Aorta (tissue), 5 donors: ENCODE results near the gene PTPN22. TPM values are rescaled to one million over a fixed set of nuclear protein-coding genes. Genes with fewer than 3 reads are reported as not detected.

Experiments used
- ATAC-seq: fragments of 200-7000 bp; cut with Tn5 transposase; one replicate; pipeline ENCODE4 v1.9.1; 2022; ENCODE audit warnings: moderate library complexity; ENCODE audit not compliant: low FRiP score
- DNase-seq, 2 donors: peaks; one replicate each; pipeline ENCODE4 v3.0.0-alpha.2; 2020
- H3K27ac ChIP-seq, 2 donors: one replicate each; pipeline ENCODE4 v1.5.1; 2013; ENCODE audit warnings: low read length in 2 of 2, mild to moderate bottlenecking in 2 of 2, moderate library complexity in 2 of 2, control low read depth in 1 of 2, inconsistent platforms in 1 of 2, low read depth in 1 of 2
- H3K27me3 ChIP-seq, 2 donors: one replicate each; pipeline ENCODE4 v1.6.1; 2013; ENCODE audit warnings: control low read depth in 1 of 2, low read length in 1 of 2, mild to moderate bottlenecking in 1 of 2, moderate library complexity in 1 of 2; ENCODE audit not compliant: insufficient read depth in 2 of 2, control insufficient read depth in 1 of 2
- H3K36me3 ChIP-seq, 2 donors: one replicate each; pipeline ENCODE4 v1.6.1; 2013; ENCODE audit warnings: control low read depth in 1 of 2, low read length in 1 of 2, mild to moderate bottlenecking in 1 of 2; ENCODE audit not compliant: insufficient read depth in 2 of 2, control insufficient read depth in 1 of 2
- H3K4me1 ChIP-seq, 2 donors: one replicate each; pipeline ENCODE4 v1.6.1; 2013; ENCODE audit warnings: low read length in 2 of 2, control low read depth in 1 of 2, mild to moderate bottlenecking in 1 of 2, moderate library complexity in 1 of 2; ENCODE audit not compliant: insufficient read depth in 2 of 2, control insufficient read depth in 1 of 2
- H3K4me3 ChIP-seq, 2 donors: one replicate each; pipeline ENCODE4 v1.5.1; 2013; ENCODE audit warnings: low read length in 2 of 2, control low read depth in 1 of 2, mild to moderate bottlenecking in 1 of 2
- H3K9me3 ChIP-seq: one replicate; pipeline ENCODE4 v1.6.1; 2013; ENCODE audit warnings: mild to moderate bottlenecking, low read length; ENCODE audit not compliant: control insufficient read depth
- WGBS, 2 donors: extraction: QIAGEN DNeasy Blood & Tissue Kit; methylation state at CpG; one replicate each; pipeline ENCODE4 v1.1.7; 2013; 5-methylcytosine and 5-hydroxymethylcytosine counted together
- intact Hi-C, 2 donors: fragments of 100-400 bp; cut with DNase I; formaldehyde crosslinking; loops; one replicate each; pipeline versions ENCODE4 v1.14.2 to v1.15.0; 2022
- polyA plus RNA-seq, 2 donors: library from polyadenylated mRNA; stranded (reverse); fragments of 200-250 nt; gene quantifications; one replicate each; pipeline ENCODE4 v1.2.3, GENCODE V29; 2013
- total RNA-seq, 2 donors: library from RNA; stranded (reverse); fragmentation: NEBNext Ultra II Directional; extraction: Animal tissue kit (Norgen Biotek cat#: 25700); gene quantifications; one replicate each; pipeline ENCODE4 v1.2.1, GENCODE V29; 2021
- donor health status: healthy with polysubstance abuse.
- donor health status: Bipolar disorder and iron deficiency.
- donor health status: DM: no; HTN: no; CAD: no.
- donor health status: DM: no; HTN: no; CAD: no.
- donor health status: DM: yes; HTN: yes; CAD: no.

The PTPN22 gene
- total and polyA plus RNA-seq, 4 donors: 0.50 to 6.7 (median 2.6) TPM

DNA sequence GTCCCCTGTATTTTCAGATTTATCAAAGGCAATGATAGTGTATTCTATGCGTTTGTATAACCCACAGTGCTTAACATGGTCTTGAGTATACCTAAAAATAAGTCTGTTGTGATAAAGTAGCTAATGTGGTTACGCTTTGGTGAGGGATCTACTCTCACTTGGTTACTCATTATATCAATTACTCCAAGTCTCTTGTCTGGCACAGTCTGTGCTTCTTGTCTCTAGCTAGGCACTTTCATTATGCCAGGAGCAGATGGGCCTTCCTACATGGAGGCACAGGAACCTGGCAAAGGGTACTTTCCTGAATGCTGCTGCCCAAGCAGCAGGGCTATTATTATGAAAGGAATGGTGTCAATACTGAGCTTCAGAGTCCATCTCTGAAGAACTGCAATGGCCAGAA is 4.2 kb upstream of the PTPN22 start:
- Histone ChIP-seq H3K4me3 (no peak overlapping the region), H3K4me1 (no peaks in the 10 kb centered on the region), H3K27ac (no peak overlapping the region), H3K9me3 (no peaks in the 10 kb centered on the region), H3K36me3 (peaks cover 0 to 2% of the 10 kb centered on the region in 2 donors), H3K27me3 (no peaks in the 10 kb centered on the region)
- 79 to 83% methylated on average over 2 of the region's 2 CpGs for WGBS, 2 donors
- DNase-seq: no peak
- no peak for ATAC-seq
- intact Hi-C loops: no loop called here

DNA sequence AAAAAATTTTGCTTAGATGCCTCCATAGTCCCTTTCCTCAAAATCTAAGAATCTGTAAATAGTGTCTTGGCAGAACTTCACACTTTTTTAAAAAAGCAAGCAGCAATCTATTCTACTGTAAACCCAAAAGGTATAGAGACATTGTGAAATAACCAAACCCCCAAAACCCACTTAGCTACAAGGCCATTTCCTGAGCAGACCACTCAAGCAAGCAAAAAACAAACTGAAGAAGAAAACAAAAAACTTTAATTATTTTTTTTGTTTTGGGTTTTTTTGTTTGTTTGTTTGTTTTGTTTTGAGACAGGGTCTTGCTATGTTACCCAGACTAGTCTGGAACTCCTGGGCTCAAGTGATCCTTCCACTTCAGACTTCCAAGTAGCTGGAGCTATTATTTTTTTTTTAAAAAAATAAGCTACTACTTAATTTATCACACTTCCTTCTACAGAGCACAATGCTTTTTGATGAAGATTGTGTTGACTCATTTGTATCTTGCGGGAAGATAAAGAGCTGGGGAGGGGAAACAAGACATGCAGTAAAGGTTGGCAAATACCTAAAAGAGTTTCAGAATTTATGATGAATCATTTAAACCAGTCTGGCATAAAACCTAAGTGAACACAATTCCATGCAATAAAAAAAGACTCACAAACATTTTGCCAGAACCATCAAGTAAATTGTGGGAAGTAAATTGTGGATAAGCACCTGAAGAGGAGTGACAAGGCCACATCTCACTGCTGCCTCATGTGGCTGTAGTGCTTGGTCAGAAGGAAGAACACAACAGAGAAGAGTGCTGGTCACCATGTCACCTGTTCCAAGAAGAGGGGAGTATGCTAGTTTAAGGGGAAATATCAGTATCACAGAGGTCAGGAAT is 2.7 kb upstream of the PTPN22 start:
- DNase-seq (no peak), ATAC-seq (no peak)
- H3K27me3 ChIP-seq: no peaks in the 10 kb centered on the region
- H3K9me3 ChIP-seq: no peaks in the 10 kb centered on the region
- intact Hi-C loops: no loop called here
- WGBS, 2 donors: 87 to 90% methylated on average over 1 of the region's 1 CpG
- H3K4me3 ChIP-seq: no peak overlapping the region
- no peaks in the 10 kb centered on the region for H3K4me1 ChIP-seq
- no peaks in the 10 kb centered on the region for H3K36me3 ChIP-seq
- no peak overlapping the region for H3K27ac ChIP-seq

DNA sequence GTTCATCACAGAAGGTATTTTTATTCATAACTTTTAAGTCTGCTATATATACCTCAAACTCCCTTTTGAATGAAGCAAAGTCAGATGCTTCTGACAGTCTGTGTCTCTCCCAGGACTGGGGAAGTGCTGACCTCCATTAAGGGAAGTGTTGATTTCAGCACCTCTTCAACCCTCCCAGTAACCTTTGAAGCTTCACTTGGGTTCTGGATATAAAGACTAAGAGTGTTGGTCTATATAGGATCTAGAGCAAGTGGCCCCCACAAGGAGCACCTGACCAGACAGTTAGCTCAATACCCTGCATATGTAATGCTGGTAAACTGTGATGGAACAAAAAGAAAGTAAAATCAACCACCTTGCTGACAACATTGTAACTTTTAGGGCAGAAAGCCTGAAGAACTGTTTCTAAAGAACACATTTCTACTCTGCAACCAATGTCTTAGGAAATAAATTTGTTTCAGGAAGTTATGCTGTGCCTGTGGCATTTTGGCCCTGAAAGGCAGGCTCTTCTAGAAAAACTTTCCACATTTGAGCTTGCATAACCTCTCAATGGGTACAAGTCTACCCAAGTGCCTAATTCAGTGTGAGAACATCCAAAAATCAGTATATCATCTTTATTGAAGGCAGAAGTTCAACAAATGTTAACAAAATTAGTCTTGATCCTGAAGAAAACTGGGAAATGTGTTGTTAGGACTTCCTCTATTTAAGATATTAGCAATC is 865 bp upstream of the PTPN22 start:
- H3K4me3 ChIP-seq: no peak overlapping the region
- H3K9me3 ChIP-seq: no peaks in the 10 kb centered on the region
- no peaks in the 10 kb centered on the region for H3K36me3 ChIP-seq
- intact Hi-C loops: no loop called here
- ATAC-seq (no peak), DNase-seq (no peak)
- no peaks in the 10 kb centered on the region for H3K27me3 ChIP-seq
- no peaks in the 10 kb centered on the region for H3K4me1 ChIP-seq
- no peak overlapping the region for H3K27ac ChIP-seq

DNA sequence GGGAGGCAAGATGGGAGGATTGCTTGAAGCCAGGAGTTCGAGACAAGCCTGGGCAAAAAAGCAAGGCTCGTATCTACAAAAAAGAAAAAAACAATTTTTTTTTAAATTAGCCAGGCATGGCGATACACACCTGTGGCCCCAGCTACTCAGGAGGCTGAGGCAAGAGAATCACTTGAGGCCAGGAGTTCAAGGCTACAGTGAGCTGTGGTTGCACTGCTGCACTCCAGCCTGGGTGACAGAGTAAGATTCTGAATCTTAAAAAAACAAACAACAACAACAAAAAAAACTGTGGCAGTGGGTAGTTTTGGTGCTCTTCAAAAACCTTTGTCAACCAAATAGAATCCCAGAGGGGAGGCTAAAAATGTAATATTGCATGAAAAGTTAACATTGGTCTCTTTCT is 734 bp downstream of the PTPN22 start:
- DNase-seq: no peak
- intact Hi-C loops: no loop called here
- WGBS, 2 donors: 91 to 93% methylated on average over 3 of the region's 3 CpGs
- ATAC-seq: no peak
- no peak overlapping the region for H3K4me3 ChIP-seq
- no peaks in the 10 kb centered on the region for H3K27me3 ChIP-seq
- no peak overlapping the region for H3K27ac ChIP-seq
- no peaks in the 10 kb centered on the region for H3K4me1 ChIP-seq
- no peaks in the 10 kb centered on the region for H3K9me3 ChIP-seq
- no peaks in the 10 kb centered on the region for H3K36me3 ChIP-seq

DNA sequence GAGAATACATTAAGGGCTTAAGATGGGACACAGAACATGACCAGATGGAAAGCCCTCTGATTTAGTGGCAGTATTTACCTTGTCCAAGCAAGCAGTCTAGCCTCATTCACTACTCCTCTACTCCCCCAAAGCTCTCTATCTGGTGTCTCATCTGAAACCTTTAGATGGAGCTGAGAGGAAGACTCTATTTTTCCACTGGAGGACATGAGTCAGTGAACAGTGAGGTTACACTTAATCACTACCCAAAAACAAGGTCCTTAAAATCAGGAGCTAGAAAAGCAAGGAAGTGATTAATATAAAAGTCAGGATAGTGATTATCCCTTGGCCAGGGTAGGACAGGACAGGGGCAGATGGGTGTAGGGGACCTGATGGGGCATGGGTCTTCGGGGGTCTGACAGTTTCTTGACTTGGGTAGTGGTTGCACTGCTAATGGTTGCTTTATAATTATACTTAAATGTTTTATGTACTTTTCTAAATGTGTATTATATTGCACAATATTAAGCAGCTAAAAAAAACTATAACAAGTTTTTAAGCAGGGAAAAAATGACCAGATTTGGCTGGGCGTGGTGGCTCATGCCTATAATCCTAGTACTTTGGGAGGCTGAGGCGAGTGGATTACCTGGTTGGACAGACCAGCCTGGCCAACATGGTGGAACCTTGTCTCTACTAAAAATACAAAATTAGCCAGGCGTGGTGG is 3.0 kb downstream of the PTPN22 start:
- no peak for ATAC-seq
- 91 to 98% methylated on average over 4 of the region's 4 CpGs for whole genome bisulfite sequencing, 2 donors

DNA sequence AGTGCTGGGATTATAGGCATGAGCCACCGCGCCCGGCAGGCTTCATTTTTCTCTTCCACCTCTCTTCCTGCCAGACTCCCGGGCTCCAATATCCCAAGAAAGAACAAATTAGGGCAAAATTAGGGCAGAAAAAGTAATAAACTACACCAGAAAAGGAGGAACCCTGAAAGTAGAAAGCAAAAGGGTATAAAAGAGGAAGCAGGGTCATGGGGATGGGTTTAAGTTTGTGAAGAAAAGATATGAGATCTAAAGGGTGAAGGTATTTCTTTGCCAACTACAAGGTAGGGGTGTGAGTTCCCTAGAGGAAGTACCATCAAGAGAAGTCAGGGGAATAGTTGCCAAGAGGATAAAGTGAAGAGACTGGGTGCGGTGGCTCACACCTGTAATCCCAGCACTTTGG is 9.9 kb downstream of the PTPN22 start:
- Histone ChIP-seq H3K27me3 (no peaks in the 10 kb centered on the region), H3K27ac (no peak overlapping the region), H3K9me3 (no peaks in the 10 kb centered on the region), H3K36me3 (no peaks in the 10 kb centered on the region), H3K4me3 (no peak overlapping the region), H3K4me1 (no peaks in the 10 kb centered on the region)
- intact Hi-C loops: no loop called here
- ATAC-seq (no peak), DNase-seq (no peak)
- 91 to 93% methylated on average over 5 of the region's 5 CpGs for WGBS, 2 donors

More for the DNA sequence above, 3.0 kb downstream of the PTPN22 start:
- no peak overlapping the region for H3K4me3 ChIP-seq
- no peaks in the 10 kb centered on the region for H3K27me3 ChIP-seq
- no peaks in the 10 kb centered on the region for H3K9me3 ChIP-seq
- no peak overlapping the region for H3K27ac ChIP-seq
- DNase-seq: no peak
- H3K4me1 ChIP-seq: no peaks in the 10 kb centered on the region
- intact Hi-C loops: no loop called here
- H3K36me3 ChIP-seq: no peaks in the 10 kb centered on the region

DNA sequence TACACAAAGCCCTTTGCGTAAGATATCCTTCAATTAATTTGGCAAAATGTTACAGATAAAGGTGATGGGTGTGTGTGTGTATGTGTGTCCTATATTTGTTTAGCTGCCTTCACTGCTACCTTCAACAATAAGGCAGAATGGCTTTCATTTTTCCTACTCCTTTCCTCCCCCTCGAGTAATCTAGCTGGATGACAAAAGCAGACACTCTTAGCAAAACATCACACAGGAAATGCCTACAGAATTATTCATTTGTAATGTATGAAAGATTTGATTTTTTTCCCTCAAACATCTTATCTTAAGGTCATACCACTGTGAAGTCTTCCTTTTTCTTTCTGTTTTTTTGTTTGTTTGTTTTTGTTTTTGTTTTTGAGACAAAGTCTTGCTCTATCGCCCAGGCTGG is 10.6 kb downstream of the PTPN22 start:
- Histone ChIP-seq H3K27ac (no peak overlapping the region), H3K4me1 (no peaks in the 10 kb centered on the region), H3K27me3 (no peaks in the 10 kb centered on the region), H3K36me3 (no peaks in the 10 kb centered on the region), H3K4me3 (no peak overlapping the region), H3K9me3 (no peaks in the 10 kb centered on the region)
- DNase-seq (no peak), ATAC-seq (no peak)
- 39 to 42% methylated on average over 3 of the region's 3 CpGs for WGBS, 2 donors
- intact Hi-C loops: no loop called here

DNA sequence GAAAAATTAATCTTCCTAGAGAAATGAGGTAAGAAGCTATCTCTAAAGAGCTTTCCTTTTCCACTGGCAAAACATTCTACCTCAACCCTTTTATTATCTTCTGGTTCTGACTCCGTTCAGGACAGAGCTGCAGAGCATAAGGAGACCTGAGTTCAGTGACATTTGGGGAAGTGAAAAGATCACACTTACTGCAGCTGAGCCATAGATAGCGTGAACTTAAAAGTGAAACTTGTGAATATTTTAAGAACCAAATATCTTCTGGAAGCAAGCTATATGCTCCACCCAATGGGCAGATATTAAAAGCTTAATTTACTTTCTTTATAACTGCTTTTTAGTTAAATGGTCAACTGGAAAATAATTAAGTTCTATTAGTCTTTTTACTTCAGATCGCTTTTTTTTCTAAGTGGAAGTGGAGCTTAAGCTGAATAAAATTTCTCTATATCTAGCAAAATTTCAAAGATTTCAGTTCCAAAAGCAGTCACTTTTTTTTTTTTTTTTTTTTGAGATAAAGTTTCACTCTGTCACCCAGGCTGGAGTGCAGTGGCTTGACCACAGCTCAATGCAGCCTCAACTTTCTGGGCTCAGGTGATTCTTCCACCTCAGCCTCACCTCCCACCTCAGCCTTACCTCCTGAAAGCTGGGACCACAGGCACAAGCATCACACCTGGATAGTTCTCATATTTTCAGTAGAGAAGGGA is 11.9 kb downstream of the PTPN22 start:
- DNase-seq (no peak), ATAC-seq (no peak)
- no peaks in the 10 kb centered on the region for H3K4me1 ChIP-seq
- H3K36me3 ChIP-seq: no peaks in the 10 kb centered on the region
- 63 to 72% methylated on average over 3 of the region's 3 CpGs for WGBS, 2 donors
- intact Hi-C loops: no loop called here
- H3K4me3 ChIP-seq: no peak overlapping the region
- no peak overlapping the region for H3K27ac ChIP-seq
- H3K9me3 ChIP-seq: no peaks in the 10 kb centered on the region
- no peaks in the 10 kb centered on the region for H3K27me3 ChIP-seq
